DMS53 (cell line): ENCODE data around the gene CCDC50.

Experiments used
- DNase-seq: peaks from one replicate; lab custom pipeline; 2025; lab: John Stamatoyannopoulos, UW

CCDC50 gene

DNA sequence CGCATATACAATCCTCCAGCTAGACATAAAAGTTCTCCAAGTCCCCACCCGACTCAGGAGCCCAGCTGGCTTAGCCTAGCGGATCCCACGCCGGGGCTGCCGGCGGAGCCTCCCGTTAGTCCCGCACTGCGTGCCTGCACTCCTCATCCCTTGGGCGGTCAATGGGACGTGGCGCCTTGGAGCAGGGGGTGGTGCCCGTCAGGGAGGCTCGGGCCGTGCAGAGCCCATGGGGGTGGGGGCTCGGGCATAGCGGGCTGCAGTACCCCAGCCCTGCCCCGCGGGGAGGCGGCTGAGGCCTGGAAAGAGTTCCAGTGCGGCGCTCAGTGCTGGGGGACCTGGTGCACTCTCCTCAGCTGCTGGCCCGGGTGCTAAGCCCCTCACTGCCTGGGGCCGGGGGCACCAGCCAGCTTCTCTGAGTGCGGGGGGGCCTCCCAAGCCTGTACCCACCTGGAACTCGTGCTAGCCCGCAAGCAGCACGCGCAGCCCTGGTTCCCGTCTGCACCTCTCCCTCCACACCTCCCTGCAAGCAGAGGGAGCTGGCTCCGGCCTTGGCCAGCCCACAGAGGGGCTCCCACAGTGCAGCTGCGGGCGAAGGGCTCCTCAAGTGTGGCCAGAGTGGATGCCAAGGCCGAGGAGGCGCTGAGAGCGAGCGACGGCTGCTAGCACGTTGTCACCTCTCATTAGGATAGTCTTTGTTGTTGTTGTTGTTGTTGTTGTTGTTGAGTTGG lies 12.2 kb upstream of the CCDC50 start:
- DNase-seq, result no peak

DNA sequence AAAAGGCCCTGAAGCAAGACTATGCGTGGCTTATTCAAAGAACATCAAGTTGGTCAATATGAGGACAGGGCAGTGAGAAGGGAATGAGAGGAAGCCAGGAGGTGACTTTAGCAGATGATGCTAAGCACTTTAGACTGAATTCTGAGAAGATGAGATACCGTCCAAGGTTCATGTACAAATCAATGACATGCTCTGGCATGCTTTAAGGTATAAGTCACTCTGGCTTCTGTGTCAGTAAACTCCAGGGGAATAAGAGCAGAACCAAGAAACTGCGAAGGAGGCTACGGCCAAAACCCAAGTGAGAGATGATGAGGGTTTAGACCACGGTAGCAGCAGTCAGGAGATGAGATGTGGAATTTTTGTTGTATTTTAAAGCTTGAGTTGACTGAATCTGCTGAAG lies 8.9 kb upstream of the CCDC50 start:
- no peak for DNase-seq

DNA sequence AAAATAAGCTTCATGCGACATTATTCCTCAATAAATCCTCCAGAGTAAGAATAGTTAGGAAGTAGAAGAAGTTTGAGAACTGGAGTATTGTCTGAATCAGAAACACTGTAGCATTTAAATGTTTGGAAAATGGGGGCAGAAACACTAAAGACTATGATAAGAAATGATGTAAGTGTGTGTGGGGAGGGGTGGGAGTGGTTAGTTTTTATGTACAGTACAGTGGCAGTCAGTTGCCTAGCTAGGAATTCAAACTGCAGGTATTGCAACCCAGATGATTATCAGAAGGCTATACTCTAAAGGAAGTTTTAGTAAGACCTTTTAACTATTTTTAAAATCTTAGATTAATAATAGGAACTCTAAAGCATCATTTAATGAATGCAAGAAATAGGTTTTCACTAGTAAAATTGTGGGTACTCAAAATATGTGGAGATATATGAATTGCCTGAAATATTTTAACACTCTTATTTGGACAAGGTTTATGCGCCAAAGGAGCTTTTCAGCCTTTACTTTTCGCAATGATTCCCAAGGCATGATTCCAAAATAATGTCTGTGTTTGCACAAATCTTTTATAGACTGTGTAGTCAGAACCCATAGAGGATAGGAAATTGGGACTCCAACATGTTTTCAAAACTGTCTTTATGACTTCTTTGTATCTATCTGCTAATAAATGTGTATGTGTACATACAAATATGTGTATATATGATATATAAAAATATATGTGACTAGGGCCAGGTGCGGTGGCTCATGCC lies 8.0 kb upstream of the CCDC50 start:
- no peak for DNase-seq

DNA sequence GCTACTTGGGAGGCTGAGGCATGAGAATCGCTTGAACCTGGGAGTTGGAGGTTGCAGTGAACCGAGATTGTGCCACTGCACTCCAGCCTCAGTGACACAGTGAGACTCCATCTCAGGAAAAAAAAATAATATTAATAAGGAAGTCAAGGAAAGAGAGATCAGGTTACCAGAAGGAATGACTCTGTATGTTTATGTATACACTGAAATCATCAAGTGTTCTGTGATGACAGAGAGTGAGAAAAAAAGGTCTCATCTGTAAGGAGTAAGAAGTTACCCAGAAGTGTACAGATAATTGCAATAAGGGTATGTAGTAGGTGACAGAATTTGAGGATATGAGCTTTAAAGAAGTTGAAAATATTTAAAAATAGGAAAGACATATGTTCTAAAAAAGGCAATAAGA lies 4.3 kb upstream of the CCDC50 start:
- peak; percentile 32 for DNase-seq

DNA sequence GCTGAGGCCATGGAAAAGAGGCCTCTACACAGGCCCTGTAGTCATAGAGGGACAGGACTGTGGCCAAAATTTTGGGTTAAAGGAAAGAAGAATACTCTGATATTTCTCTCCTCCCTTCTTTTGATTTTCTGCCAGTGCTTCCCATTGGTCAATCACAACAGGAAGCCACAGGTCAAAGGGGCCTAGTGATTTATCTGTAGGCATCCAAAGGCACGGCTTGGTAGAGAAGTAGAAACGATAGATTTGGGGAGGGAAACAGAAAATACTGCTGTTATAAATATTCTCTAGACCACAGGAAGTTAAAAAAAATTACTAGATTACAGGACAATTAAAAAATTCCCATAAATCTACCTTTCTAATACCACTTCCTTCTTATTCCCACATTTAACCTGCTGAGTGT lies 1.7 kb upstream of the CCDC50 start:
- no peak for DNase-seq

DNA sequence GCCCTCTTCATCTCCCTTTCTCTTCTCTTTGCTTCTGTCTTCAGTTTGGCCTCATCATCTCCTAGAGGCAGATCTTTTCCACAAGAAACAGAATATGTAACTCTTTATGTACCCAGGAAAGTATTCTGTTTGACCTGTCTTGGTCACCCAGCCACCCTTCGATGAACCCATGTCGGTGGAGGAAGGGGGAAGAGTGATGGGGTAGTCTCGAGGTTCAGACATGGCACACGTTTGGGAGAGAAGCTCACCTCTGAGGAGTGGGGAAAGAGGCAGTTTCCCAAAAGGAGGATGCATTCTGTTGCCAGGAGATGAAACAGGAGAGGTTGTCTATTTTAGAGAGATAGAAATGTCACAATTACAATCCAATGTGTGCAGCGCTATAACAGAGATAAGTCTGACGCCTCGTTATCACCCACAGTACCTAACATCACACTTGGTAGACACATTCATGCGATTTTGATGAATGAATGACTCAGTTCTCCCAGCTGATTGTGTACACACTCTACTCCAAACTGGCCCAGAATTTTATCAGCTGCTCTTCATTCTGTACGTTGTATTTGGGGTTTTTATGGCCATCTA lies 722 bp upstream of the CCDC50 start:
- peak; percentile 62 for DNase-seq

DNA sequence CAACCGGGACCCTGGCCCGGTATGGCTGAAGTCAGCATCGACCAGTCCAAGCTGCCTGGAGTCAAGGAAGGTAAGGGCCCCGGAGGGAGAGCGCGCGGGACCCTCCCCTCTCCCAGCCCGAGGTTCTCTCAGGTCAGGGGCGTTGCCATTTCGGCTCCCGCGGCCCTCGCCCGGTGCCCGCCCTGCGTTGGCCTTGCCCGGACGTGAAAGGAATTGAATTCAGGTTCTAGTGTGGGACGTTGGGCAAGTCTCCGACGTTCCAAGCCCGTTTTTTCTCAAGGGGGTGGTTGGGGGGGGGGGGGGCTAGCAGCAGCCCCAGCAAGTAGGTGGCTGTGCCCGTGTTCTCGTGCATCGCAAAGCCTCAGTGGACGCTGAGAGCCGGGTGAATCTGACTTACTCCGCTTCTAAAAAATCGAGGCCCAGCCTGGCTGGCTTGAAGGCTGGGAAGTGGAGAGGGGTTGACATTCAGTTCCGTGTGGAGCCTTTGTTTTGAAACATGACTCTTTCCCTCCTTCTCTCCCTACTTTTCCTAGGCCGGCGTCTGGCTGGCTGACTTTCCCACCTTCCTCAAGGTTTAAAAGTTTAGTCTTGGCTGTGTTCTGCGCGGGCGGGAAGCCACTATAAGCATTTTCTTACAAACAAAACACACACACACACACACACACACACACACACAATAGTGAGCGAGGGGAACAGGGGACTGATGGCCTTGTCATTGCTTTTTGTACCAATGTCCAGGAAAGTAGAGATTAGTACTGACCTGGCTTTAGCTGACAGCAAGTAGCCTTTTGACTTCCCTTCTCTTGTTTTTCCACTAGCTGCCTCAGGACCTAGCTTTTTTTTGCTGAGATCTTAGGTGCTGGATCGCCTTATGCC lies 698 bp downstream of the CCDC50 start, which contains the start of gene UTS2B:
UTS2B (minus strand) TSS at position 873 of the 876 bp plus-strand sequence. CDS start 48,337 bp downstream, outside the sequence.
- DNase-seq, result peak; percentile 64

DNA sequence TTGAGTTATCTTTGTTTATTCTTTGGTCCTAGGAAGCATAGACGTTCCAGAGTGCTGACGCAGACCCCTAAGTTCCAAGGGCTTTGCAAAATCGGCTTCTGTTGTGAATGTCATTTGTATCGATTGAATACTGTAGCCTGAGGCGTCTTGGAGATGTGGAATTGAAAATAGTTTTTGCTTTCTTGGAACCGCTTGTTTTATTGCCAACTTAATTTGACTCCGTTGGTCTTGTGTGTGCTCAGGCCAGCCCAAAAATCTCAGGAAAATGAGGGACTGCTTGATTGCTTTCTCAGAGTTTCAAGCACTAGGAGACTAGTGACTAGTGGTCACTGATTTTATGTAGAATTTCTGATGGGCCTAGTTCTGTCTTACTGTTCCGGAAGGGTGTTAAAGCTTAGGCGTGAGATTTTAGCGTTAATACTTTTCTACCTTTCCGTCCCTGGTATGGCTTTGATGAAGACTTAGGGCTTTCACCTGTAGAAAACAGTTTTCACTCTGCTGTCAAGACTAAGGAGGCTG lies 1.4 kb downstream of the CCDC50 start:
- no peak for DNase-seq

DNA sequence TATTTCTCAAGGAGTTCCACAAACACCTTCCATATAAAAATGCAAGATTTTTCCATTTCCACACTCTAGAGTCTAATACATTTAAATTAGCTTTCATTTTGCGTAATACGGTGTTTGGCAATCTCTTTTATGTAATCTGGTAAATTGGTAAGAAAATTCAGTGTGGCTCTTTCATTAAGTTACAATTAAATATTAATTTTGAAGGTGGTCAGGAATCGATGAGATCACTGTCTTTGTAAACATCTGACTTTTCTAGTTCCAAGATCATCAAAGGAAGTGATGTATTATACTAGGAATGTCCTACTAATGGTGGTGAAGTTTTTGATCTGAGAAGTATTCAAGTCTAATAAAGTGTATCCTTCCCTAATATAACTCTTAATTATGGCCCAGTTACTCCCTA lies 2.2 kb downstream of the CCDC50 start:
- DNase-seq, result no peak

DNA sequence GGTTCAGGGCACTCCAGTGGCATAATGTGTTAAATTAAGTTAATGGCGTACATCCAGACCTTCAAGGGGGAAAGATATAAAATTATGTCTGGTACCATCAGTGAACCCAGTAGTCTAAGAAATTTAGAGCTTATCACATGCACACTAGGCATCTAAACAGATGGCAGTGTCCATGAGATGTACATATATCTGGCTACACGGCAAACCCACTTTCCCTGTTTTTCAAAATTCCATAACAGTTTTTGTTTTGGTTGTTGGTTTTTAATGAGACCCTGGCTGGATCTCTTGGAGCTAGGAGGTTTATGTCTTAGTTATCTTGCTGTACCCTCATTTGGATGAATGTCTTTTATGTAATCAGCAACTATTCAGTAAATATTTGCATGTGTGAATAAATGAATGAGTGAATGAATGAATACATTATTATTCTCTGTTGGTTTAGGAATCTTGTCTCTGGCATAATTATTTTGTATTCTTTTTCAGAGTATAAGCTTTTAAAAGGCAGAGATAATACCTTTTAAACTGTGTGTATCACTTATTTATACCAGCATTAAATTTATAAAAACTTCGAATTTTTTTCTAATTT lies 4.2 kb downstream of the CCDC50 start:
- DNase-seq, result no peak

DNA sequence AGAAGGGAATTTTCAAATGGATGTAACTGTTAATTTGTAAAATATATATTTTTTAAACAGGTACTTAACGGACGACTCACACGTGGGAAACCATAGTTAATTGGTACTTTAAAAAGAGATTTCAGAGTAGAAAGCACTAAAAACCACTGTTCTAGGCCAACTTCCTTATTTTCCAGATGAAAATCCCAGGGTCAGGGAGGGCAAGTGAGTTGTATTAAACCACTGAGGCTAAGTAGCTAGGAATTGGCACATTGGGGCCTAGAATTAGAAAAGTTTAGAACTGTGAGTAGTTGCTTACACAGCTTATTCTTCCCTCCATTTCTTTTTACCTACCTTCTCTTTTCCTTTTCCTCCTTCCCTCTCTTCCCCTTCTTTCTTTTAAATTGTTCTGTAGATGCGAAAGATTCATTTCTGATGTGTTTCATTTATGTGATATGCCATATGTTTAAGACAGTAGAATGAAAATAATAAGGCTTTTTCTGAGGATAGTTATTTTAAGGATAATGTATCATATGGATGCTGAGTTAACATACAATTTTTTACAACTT lies 5.2 kb downstream of the CCDC50 start:
- DNase-seq, result no peak

DNA sequence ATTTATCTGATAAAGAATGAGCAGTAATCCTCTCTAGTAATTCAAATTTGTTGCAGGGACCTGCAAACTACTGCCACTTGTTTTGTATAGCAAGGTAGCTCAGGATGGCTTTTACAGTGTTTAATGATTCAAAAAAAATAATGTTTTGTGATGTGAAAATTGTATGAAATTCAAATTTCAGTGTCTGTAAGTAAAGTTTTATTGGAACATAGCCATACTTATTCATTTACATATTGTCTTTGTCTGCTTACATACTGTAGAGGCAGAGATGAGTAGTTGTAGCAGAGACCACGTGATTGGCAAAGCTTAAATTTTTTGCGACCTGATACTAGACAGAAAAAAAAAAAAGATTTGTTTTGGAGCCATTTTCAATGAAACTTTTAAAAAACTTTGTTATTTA lies 7.6 kb downstream of the CCDC50 start:
- no peak for DNase-seq

DNA sequence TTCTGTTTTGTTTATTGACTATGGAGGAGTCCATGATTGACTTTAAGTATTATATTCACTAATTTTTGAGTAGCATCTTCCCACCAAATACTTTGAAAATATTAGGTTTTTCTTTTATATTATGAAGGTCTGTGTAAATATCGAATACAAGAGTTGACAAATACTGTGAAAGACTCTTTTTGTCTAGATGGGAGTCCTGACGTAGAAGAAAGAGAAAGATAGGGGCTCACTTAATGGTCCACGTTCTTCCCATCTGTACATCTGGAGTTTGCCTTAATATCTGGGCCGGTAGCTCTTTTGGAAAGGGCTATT lies 8.9 kb downstream of the CCDC50 start:
- DNase-seq, result no peak

DNA sequence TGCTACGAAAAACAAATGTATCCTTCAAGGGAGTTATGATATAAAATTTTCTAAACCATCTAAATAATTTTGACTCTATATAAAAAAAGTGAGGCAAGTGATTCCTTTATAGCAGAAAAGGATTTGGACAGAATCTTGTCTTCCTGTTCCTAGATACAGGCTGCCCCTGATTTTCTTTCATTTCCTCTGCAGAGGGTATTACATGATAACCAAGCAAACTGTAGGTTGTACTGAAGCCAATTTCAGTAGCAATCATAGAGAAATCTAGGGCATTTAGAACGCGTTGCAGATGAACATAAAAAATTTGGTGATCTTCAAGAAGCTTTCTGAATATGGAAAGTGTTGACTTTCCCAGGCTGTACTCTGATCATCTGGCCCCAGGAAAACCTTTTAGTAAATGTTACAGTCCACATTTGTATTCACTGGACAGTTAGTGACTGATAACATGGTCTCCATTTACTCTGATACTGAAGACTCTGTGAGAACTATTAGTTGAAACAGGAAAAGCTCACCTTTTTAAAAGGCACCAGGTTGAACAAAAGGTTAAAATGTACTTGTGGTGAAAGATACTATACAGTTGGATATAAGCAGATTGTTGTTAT lies 10.2 kb downstream of the CCDC50 start:
- DNase-seq, result no peak

DNA sequence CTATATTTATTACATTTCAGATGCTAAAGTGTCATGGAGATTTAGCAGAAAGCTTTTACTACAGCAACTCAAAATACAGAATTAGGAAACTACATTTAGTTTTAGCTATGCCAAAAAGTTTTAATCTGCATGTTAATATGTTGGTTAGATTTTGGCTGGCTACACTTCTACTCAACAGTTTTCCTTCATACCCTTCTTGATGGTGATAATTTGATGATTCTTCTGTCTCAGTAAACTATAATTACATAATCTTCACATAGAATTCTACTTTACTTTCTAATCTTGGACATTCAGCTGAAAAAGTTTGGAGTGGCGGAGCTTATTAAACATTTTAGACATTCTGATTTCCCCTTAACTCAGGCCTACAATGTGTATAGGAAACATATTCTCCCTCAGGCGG lies 11.2 kb downstream of the CCDC50 start:
- DNase-seq, result no peak

DNA sequence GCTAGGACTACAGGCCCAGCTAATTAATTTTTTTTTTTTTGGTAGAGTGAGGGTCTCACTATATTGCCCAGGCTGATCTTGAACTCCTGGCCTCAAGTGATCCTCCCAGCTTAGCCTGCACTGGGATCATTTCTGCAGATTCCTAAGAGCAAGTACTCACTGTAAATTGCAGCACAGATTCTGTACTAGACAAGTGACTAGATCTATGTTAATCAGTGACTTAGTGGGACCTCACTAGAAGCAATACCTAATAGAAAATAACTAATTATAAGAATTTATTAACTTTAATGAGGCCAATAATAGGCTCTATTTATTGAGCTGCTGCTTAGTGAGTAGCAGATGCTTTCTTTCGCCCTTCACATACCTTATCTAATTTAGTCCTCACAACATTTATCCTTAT lies 11.8 kb downstream of the CCDC50 start:
- no peak for DNase-seq

DNA sequence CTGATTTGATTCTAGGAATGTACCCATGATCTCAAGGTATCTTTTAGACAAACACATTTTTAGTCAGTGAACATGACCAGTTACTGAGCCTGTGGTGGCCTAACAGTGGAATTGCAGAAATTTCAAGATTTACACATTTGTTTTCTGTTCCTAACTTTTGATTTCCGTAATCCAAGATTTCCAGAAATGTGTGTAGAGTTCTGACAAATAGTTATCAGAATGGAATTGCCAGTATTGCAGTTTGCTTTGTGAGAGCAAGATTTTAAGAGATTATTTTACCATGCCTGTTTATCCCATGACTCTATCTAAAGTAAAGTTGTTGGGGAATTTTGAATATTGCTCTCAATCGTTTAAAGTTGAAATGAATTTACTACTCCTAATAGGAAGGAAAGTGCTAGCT lies 12.8 kb downstream of the CCDC50 start:
- DNase-seq, result no peak

DNA sequence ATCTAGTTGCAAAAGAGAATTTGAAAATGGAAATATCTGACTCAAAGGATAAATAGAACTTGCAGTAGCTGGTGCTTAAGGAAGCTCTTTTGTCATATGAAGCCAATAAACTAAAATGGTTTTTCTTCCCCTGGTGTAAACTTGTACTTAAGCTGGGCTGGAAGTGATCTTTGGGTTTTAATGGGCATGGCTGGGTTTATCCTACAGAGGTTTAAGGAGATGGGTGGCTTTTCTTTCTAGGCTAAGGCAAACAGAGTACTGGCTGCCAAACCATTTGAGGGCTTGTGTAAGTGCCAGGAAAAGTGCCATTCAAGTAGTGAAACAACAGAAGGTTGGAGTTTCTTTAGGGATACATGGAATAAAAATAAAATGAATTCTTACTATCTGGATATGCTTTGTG lies 13.2 kb downstream of the CCDC50 start:
- DNase-seq, result no peak

DNA sequence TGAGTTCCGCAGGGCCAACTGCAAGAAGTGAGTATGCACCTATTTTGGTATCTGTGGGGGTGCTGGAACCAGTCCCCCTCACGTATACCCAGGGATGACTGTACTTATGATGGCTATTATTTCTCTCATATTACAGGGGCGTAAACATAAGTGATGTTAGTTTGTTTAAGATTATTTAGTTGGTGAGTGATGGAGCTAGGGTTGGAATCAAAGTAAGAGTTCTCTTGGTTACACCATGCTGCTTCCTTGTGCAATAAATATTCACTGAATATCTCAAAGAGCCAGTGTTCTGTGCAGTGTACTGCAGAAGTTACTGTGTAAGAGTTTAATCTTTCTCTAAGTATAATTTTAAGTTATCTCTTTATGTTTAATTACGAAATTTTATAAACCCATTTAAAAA lies 13.9 kb downstream of the CCDC50 start:
- no peak for DNase-seq

DNA sequence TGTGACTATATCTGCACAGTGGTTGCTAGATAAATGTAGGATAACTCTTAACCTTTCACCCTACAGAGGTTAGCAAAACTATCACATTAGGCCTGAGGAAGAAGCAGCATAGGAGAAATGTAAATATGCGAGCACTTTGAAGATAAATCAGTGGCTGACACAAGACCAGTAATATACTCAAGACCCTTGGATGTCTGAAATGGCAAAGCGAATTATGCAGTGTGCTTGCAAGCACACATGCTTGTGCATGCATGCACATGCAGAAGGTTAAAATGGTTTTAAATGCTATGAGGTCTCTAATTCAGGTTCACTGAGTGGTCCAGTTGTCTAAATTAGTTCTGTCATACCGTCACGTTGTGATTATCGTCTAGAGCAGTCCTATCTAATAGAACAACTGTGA lies 14.7 kb downstream of the CCDC50 start:
- no peak for DNase-seq

DNA sequence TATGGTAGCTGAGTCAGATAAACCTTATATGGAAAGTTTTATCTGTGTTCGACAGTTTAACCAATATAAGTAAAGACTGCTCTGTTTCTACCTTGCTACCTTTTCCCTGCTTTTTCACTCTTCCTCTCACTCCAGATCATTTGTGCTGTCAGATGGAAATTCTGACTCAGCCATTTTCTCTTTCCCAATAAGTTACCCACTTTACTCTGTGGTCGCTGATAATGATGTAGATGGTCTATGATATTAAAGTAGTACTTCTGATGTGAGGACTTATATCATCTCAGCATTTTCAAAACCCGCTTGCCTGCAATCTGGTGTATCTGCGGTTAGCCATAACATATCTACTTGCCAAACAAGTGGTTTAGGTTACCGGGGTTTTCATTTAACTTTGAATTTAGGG lies 16.1 kb downstream of the CCDC50 start:
- DNase-seq, result no peak
